Endothelial cell of umbilical vein (primary cell): ENCODE measurements around the gene DMAP1. TPM values are rescaled to one million over a fixed set of nuclear protein-coding genes. Genes with fewer than 3 reads are reported as not detected.

Source experiments
- BruUV-seq: library from RNA; stranded (reverse); fragments of 400-500 nt; replicated peaks from 2 replicates; lab custom pipeline; 2021; lab: Mats Ljungman, UMichigan
- CTCF ChIA-PET: fragments of 300-600, 350-600 bp; sonication (Branson Sonifier 250); formaldehyde crosslinking; loops from one replicate; lab custom pipeline; 2021; ENCODE audit warnings: antibody characterized with exemption, inconsistent platforms; lab: Charles Lee
- POLR2A ChIA-PET: fragments of 300-600, 350-600 bp; sonication (Branson Sonifier 250); formaldehyde crosslinking; loops from one replicate; lab custom pipeline; 2021; ENCODE audit warnings: antibody characterized with exemption, inconsistent platforms; lab: Charles Lee
- DNase-seq: peaks from one replicate; pipeline ENCODE4 v3.0.0-alpha.2; 2011; ENCODE audit warnings: low read depth, low spot score
- FAIRE-seq: peaks from 2 replicates; lab custom pipeline; 2011; peaks lifted over from hg19 to GRCh38; lab: Jason Lieb, UNC
- H2AFZ ChIP-seq: 2 replicates; pipeline ENCODE4 v1.6.0; 2012; ENCODE audit warnings: low read depth, low read length, control low read depth, inconsistent platforms
- H3K27ac ChIP-seq: 2 replicates; pipeline ENCODE4 v1.5.1; 2011; ENCODE audit warnings: low read depth, mild to moderate bottlenecking, control low read depth, low read length, moderate library complexity; ENCODE audit not compliant: insufficient read depth
- H3K27me3 ChIP-seq, 2 experiments: 2 replicates each; pipeline versions ENCODE4 v1.6.0 to v1.6.1; 2011; ENCODE audit warnings: low read length in 2 of 2, mixed read lengths in 1 of 2; ENCODE audit not compliant: control insufficient read depth in 2 of 2, insufficient read depth in 2 of 2
- H3K36me3 ChIP-seq, 2 experiments: 2 replicates in 1 of 2; 3 replicates in 1 of 2; pipeline ENCODE4 v1.5.1; 2011; ENCODE audit warnings: low read length in 2 of 2, mild to moderate bottlenecking in 1 of 2, moderate library complexity in 1 of 2; ENCODE audit not compliant: control insufficient read depth in 2 of 2, insufficient read depth in 2 of 2; ENCODE audit errors: extremely low read depth in 1 of 2
- H3K4me1 ChIP-seq: 3 replicates; pipeline ENCODE4 v1.5.1; 2011; ENCODE audit warnings: mild to moderate bottlenecking, low read length; ENCODE audit not compliant: control insufficient read depth, insufficient read depth; ENCODE audit errors: extremely low read depth
- H3K4me2 ChIP-seq: 2 replicates; pipeline ENCODE4 v1.6.1; 2011; ENCODE audit warnings: low read length, control low read depth, mixed read lengths; ENCODE audit not compliant: insufficient read depth
- H3K4me3 ChIP-seq, 3 experiments: fragments of 200-600 bp in 1 of 3; sonication (generic), shearing (Covaris generic) in 1 of 3; replicated peaks in 1 of 3; 2 replicates each; pipeline ENCODE4 v1.5.1; 2011 to 2016; ENCODE audit warnings: control low read depth in 3 of 3, low read length in 3 of 3, mild to moderate bottlenecking in 2 of 3, inconsistent platforms in 1 of 3, low read depth in 1 of 3, moderate library complexity in 1 of 3; ENCODE audit not compliant: insufficient read depth in 1 of 3
- H3K79me2 ChIP-seq: 2 replicates; pipeline ENCODE4 v1.6.0; 2012; ENCODE audit warnings: low read length, inconsistent platforms; ENCODE audit not compliant: control insufficient read depth, insufficient read depth
- H3K9ac ChIP-seq: replicated peaks from 2 replicates; pipeline ENCODE3; 2011; ENCODE audit warnings: low read length, control low read depth; ENCODE audit not compliant: insufficient read depth; ENCODE audit errors: extremely low read depth
- H3K9me1 ChIP-seq: replicated peaks from 3 replicates; pipeline ENCODE4 v1.6.0; 2011; ENCODE audit warnings: mild to moderate bottlenecking, low read length; ENCODE audit not compliant: control insufficient read depth, insufficient read depth; ENCODE audit errors: extremely low read depth
- H3K9me3 ChIP-seq: replicated peaks from 2 replicates; pipeline ENCODE4 v1.5.1; 2012; ENCODE audit warnings: low read length, inconsistent platforms; ENCODE audit not compliant: control insufficient read depth, insufficient read depth
- H4K20me1 ChIP-seq: replicated peaks from 2 replicates; pipeline ENCODE3; 2011; ENCODE audit warnings: mild to moderate bottlenecking, low read length; ENCODE audit not compliant: control insufficient read depth, insufficient read depth; ENCODE audit errors: extremely low read depth
- EZH2 ChIP-seq: IDR thresholded peaks from 2 replicates; pipeline ENCODE4 v1.6.1; 2012; ENCODE audit warnings: borderline replicate concordance, low read depth, mild to moderate bottlenecking, moderate library complexity, low read length, inconsistent platforms; ENCODE audit not compliant: severe bottlenecking
- FOS ChIP-seq: IDR thresholded peaks from 2 replicates; pipeline ENCODE4 v1.6.1; 2011; ENCODE audit warnings: mild to moderate bottlenecking, low read length, moderate library complexity, borderline replicate concordance; ENCODE audit not compliant: insufficient read depth
- GATA2 ChIP-seq: IDR thresholded peaks from 2 replicates; pipeline ENCODE4 v1.7.0; 2011; ENCODE audit warnings: low read depth, mild to moderate bottlenecking, moderate library complexity, mixed read lengths, low read length; ENCODE audit not compliant: insufficient read length, insufficient read depth
- JUN ChIP-seq: IDR thresholded peaks from 2 replicates; pipeline ENCODE4 v1.6.1; 2011; ENCODE audit warnings: borderline replicate concordance, low read depth; ENCODE audit not compliant: insufficient read length, insufficient read depth
- MYC ChIP-seq: IDR thresholded peaks from one replicate; pipeline ENCODE4 v1.6.1; 2011; ENCODE audit warnings: mild to moderate bottlenecking, low read depth, low read length
- POLR2A ChIP-seq: IDR thresholded peaks from 2 replicates; pipeline ENCODE4 v1.6.1; 2012; ENCODE audit warnings: low read depth, mild to moderate bottlenecking, control low read depth, low read length
- POLR2AphosphoS5 ChIP-seq: IDR thresholded peaks from 2 replicates; pipeline ENCODE4 v1.6.1; 2012; ENCODE audit warnings: low read depth, mild to moderate bottlenecking, control low read depth, low read length, moderate library complexity; ENCODE audit not compliant: insufficient read depth
- dilution Hi-C: fragments of 300-500 bp; cut with MboI; formaldehyde crosslinking; loops from one replicate; pipeline ENCODE4 v1.15.0; 2019; ENCODE audit warnings: low sequenced_read_pairs; ENCODE audit not compliant: extremely low pct_ligation_motif_present
- intact Hi-C: fragments of 100-400 bp; cut with micrococcal nuclease; formaldehyde crosslinking; loops from one replicate; pipeline ENCODE4 v1.10.0; 2022
- polyA plus RNA-seq, 4 experiments: library from polyadenylated mRNA; depleted of rRNA in 3 of 4; stranded (reverse) in 3 of 4; unstranded in 1 of 4; fragments of >200 nt; gene quantifications; 2 replicates each; pipeline versions ENCODE4 v1.2.1 to v1.2.3, GENCODE V29; 2011 to 2012; ENCODE audit warnings: missing spikeins in 1 of 4
- total RNA-seq: library from RNA; stranded (reverse); gene quantifications from 2 replicates; pipeline ENCODE4 v1.2.3, GENCODE V29; 2021
- TF ChIP-seq, protein P1 (sequence below): IDR thresholded peaks from 2 replicates; pipeline ENCODE4 v1.6.1; 2011; ENCODE audit not compliant: insufficient read depth, insufficient read length
- TF ChIP-seq, protein P2 (sequence below), 2 donors: IDR thresholded peaks; 1 replicate in 1 of 2; 2 replicates in 1 of 2; pipeline ENCODE4 v1.5.1; 2011; ENCODE audit warnings: low read length in 2 of 2, mild to moderate bottlenecking in 2 of 2, moderate library complexity in 2 of 2, control low read depth in 1 of 2, inconsistent platforms in 1 of 2, low read depth in 1 of 2; ENCODE audit not compliant: insufficient read depth in 1 of 2; ENCODE audit errors: extremely low read depth in 1 of 2

The DMAP1 gene
- total and polyA plus RNA-seq, 2 donors (not counting 3 experiments of a cell fraction or from before 2014, with no cell fraction given): 42.9 to 63.2 TPM

DNA sequence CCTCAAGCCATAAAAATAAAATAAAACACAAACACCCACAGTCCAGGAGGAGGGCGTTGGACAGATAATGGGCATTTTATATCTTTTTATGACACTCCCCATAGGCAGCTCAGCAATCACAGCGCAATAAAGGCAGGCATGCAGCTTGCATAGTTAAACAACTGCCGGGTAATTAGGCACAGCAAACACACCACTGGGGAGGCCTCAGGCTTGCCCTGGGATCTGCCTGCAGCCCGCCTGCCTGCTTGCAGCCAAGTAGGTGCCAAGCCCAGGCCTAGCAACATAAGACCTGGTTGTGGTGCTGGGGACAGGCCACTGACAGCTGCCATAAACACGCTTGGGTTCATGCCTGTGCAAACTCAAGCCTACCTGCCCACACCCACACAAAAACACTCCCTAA lies 54.2 kb downstream of the DMAP1 start:
- Histone ChIP-seq H4K20me1 (no peaks in the 10 kb centered on the region), H3K36me3 (no peaks in the 10 kb centered on the region), H3K4me2 (no peak overlapping the region), H3K27me3 (no peaks in the 10 kb centered on the region), H3K9me3 (no peaks in the 10 kb centered on the region), H3K79me2 (no peaks in the 10 kb centered on the region), H2AFZ (no peak overlapping the region), H3K4me3 (no peak overlapping the region), H3K27ac (no peak overlapping the region), H3K4me1 (no peaks in the 10 kb centered on the region), H3K9ac (no peak overlapping the region), H3K9me1 (no peaks in the 10 kb centered on the region)
- ChIA-PET CTCF (interaction anchor here (0.8 to 1.0 kb wide), 2 partner anchors 15 to 29 kb away, joined by 3 read pairs; no protein-coding TSS in a partner anchor), POLR2A (no interaction called here)
- no TSS peak for BruUV-seq
- no peak for FAIRE-seq
- TF ChIP-seq, protein P1, sequence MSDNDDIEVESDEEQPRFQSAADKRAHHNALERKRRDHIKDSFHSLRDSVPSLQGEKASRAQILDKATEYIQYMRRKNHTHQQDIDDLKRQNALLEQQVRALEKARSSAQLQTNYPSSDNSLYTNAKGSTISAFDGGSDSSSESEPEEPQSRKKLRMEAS: no peak
- TF ChIP-seq, protein P2, sequence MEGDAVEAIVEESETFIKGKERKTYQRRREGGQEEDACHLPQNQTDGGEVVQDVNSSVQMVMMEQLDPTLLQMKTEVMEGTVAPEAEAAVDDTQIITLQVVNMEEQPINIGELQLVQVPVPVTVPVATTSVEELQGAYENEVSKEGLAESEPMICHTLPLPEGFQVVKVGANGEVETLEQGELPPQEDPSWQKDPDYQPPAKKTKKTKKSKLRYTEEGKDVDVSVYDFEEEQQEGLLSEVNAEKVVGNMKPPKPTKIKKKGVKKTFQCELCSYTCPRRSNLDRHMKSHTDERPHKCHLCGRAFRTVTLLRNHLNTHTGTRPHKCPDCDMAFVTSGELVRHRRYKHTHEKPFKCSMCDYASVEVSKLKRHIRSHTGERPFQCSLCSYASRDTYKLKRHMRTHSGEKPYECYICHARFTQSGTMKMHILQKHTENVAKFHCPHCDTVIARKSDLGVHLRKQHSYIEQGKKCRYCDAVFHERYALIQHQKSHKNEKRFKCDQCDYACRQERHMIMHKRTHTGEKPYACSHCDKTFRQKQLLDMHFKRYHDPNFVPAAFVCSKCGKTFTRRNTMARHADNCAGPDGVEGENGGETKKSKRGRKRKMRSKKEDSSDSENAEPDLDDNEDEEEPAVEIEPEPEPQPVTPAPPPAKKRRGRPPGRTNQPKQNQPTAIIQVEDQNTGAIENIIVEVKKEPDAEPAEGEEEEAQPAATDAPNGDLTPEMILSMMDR (IDR thresholded peaks at IDR 0.05; ENCODE audit: extremely low read depth in 1 of 2, insufficient read depth in 1 of 2, low read depth in 1 of 2, low read length in 2 of 2): no peak
- TF ChIP-seq FOS (no peak), GATA2 (no peak), POLR2AphosphoS5 (no peak), POLR2A (no peak), MYC (no peak), JUN (no peak), EZH2 (no peak)
- dilution Hi-C loops (no loop called here), intact Hi-C loops (no loop called here)
- DNase-seq: no peak
